IMR-90 (cell line): ENCODE results near the gene QSER1. TPM values are rescaled to one million over a fixed set of nuclear protein-coding genes. Genes with fewer than 3 reads are reported as not detected.

Source experiments
- ATAC-seq: fragments of 200-7000 bp; cut with Tn5 transposase; 2 replicates; pipeline ENCODE4 v1.9.1; 2020; ENCODE audit warnings: low read depth, mild to moderate bottlenecking, moderate library complexity
- BruUV-seq: library from RNA; stranded (reverse); fragments of 400-500 nt; replicated peaks from 2 replicates; lab custom pipeline; 2021; lab: Mats Ljungman, UMichigan
- CTCF ChIA-PET: fragments of 300-600 bp; formaldehyde crosslinking; extraction: SDS; loops from one replicate; lab custom pipeline; 2021; ENCODE audit warnings: antibody characterized with exemption; lab: Yijun Ruan, JAX
- POLR2A ChIA-PET: fragments of 300-600 bp; sonication (Branson Sonifier 250); formaldehyde crosslinking; loops from one replicate; lab custom pipeline; 2022; ENCODE audit warnings: antibody characterized with exemption; ENCODE audit not compliant: unreplicated experiment; lab: Charles Lee
- DNase-seq: peaks from one replicate; pipeline ENCODE4 v3.0.0; 2013
- H2AFZ ChIP-seq: replicated peaks from 2 replicates; pipeline ENCODE3; 2013; ENCODE audit warnings: low read length, mild to moderate bottlenecking; ENCODE audit not compliant: poor library complexity
- H2AK5ac ChIP-seq: 2 replicates; pipeline ENCODE4 v1.6.1; 2013; ENCODE audit warnings: low read depth, low read length, inconsistent platforms
- H2AK9ac ChIP-seq: replicated peaks from 2 replicates; pipeline ENCODE3; 2013; ENCODE audit warnings: mild to moderate bottlenecking, low read depth, low read length, moderate library complexity; ENCODE audit not compliant: poor library complexity
- H2BK120ac ChIP-seq: 2 replicates; pipeline ENCODE4 v1.6.1; 2013; ENCODE audit warnings: low read depth, low read length, inconsistent platforms
- H2BK15ac ChIP-seq: 3 replicates; pipeline ENCODE4 v1.6.1; 2013; ENCODE audit warnings: low read depth, low read length, inconsistent platforms
- H2BK20ac ChIP-seq: 2 replicates; pipeline ENCODE4 v1.6.1; 2013; ENCODE audit warnings: low read depth, mild to moderate bottlenecking, inconsistent platforms, low read length, moderate library complexity
- H2BK5ac ChIP-seq: 2 replicates; pipeline ENCODE4 v1.6.1; 2013; ENCODE audit warnings: mild to moderate bottlenecking, low read depth, low read length, inconsistent platforms; ENCODE audit not compliant: poor library complexity, severe bottlenecking
- H3K14ac ChIP-seq: replicated peaks from 2 replicates; pipeline ENCODE4 v1.6.1; 2013; ENCODE audit warnings: low read depth, low read length, inconsistent platforms
- H3K18ac ChIP-seq: 2 replicates; pipeline ENCODE4 v1.6.1; 2013; ENCODE audit warnings: low read depth, low read length, control low read depth
- H3K23ac ChIP-seq: 2 replicates; pipeline ENCODE4 v1.6.1; 2013; ENCODE audit warnings: low read depth, low read length, inconsistent platforms
- H3K27ac ChIP-seq: 2 replicates; pipeline ENCODE4 v1.5.1; 2013; ENCODE audit warnings: mild to moderate bottlenecking, control low read depth, low read length; ENCODE audit not compliant: insufficient read depth
- H3K27me3 ChIP-seq: 2 replicates; pipeline ENCODE4 v1.6.1; 2013; ENCODE audit warnings: low read length; ENCODE audit not compliant: control insufficient read depth, insufficient read depth
- H3K36me3 ChIP-seq: 2 replicates; pipeline ENCODE4 v1.6.1; 2013; ENCODE audit warnings: low read length, mixed read lengths; ENCODE audit not compliant: control insufficient read depth, insufficient read depth
- H3K4ac ChIP-seq: 2 replicates; pipeline ENCODE4 v1.6.1; 2013; ENCODE audit warnings: low read depth, low read length, inconsistent platforms
- H3K4me1 ChIP-seq: 2 replicates; pipeline ENCODE4 v1.6.1; 2013; ENCODE audit warnings: low read length, mixed read lengths; ENCODE audit not compliant: control insufficient read depth, insufficient read depth
- H3K4me2 ChIP-seq: 2 replicates; pipeline ENCODE4 v1.6.1; 2013; ENCODE audit warnings: low read depth, mild to moderate bottlenecking, control low read depth, low read length, moderate library complexity
- H3K4me3 ChIP-seq: 2 replicates; pipeline ENCODE4 v1.5.1; 2013; ENCODE audit warnings: low read depth, mild to moderate bottlenecking, control low read depth, low read length, moderate library complexity; ENCODE audit not compliant: insufficient read depth
- H3K56ac ChIP-seq: 2 replicates; pipeline ENCODE4 v1.6.1; 2013; ENCODE audit warnings: low read length, inconsistent platforms; ENCODE audit not compliant: insufficient read depth; ENCODE audit errors: extremely low read depth
- H3K79me1 ChIP-seq, 2 experiments: 2 replicates each; pipeline ENCODE4 v1.6.1; 2013; ENCODE audit warnings: low read length in 2 of 2, inconsistent platforms in 1 of 2, low read depth in 1 of 2
- H3K9ac ChIP-seq: 2 replicates; pipeline ENCODE4 v1.6.1; 2013; ENCODE audit warnings: low read depth, low read length, control low read depth
- H3K9me1 ChIP-seq: 2 replicates; pipeline ENCODE4 v1.6.1; 2013; ENCODE audit warnings: low read length, inconsistent platforms; ENCODE audit not compliant: insufficient read depth
- H3K9me3 ChIP-seq: 2 replicates; pipeline ENCODE4 v1.6.1; 2013; ENCODE audit warnings: low read length; ENCODE audit not compliant: control insufficient read depth, insufficient read depth
- H4K20me1 ChIP-seq: 2 replicates; pipeline ENCODE4 v1.6.1; 2013; ENCODE audit warnings: low read length, inconsistent platforms; ENCODE audit not compliant: insufficient read depth
- H4K5ac ChIP-seq: 2 replicates; pipeline ENCODE4 v1.6.1; 2013; ENCODE audit warnings: mild to moderate bottlenecking, low read depth, low read length, control low read depth
- H4K8ac ChIP-seq, 2 experiments: 2 replicates each; pipeline ENCODE4 v1.6.1; 2013; ENCODE audit warnings: low read depth in 2 of 2, low read length in 2 of 2, control low read depth in 1 of 2, inconsistent platforms in 1 of 2
- H4K91ac ChIP-seq: 2 replicates; pipeline ENCODE4 v1.6.1; 2013; ENCODE audit warnings: low read depth, low read length, inconsistent platforms; ENCODE audit not compliant: insufficient read depth
- RAD21 ChIP-seq: IDR thresholded peaks from 2 replicates; pipeline ENCODE4 v1.6.1; 2012; ENCODE audit warnings: low read length, improper control_type of control experiment
- USF2 ChIP-seq: fragments of 150-350 bp; IDR thresholded peaks from 2 replicates; pipeline ENCODE4 v1.6.1; 2017; ENCODE audit warnings: mild to moderate bottlenecking, antibody characterized with exemption, low read length, low read depth
- WGBS, 2 experiments: methylation state at CpG; one replicate each; pipeline versions ENCODE4 v1.1.5 to v1.1.7; 2013; ENCODE audit warnings: missing lambda C conversion rate in 2 of 2; ENCODE audit not compliant: insufficient read length in 1 of 2; ENCODE audit errors: extremely low coverage in 2 of 2; 5-methylcytosine and 5-hydroxymethylcytosine counted together
- dilution Hi-C: fragments of 300-500 bp; cut with HindIII; formaldehyde crosslinking; loops from one replicate; pipeline ENCODE4 v1.14.3; 2018; ENCODE audit warnings: low sequenced_read_pairs; ENCODE audit not compliant: unreplicated experiment
- in situ Hi-C: fragments of 300-500 bp; cut with MboI; formaldehyde crosslinking; loops from 3 replicates; pipeline ENCODE4 v1.14.3; 2019; ENCODE audit warnings: low sequenced_read_pairs, inconsistent platforms, mixed read lengths
- intact Hi-C: fragments of 100-400 bp; cut with micrococcal nuclease; formaldehyde crosslinking; loops from 2 replicates; pipeline ENCODE4 v1.10.0; 2022
- polyA plus RNA-seq, 3 experiments: library from polyadenylated mRNA; depleted of rRNA; stranded (reverse); fragments of >200 nt; gene quantifications; 2 replicates each; pipeline ENCODE4 v1.2.3, GENCODE V29; 2012; ENCODE audit warnings: low replicate concordance in 1 of 3
- total RNA-seq: library from RNA; depleted of rRNA; stranded (reverse); fragments of >200 nt; gene quantifications from 2 replicates; pipeline ENCODE4 v1.2.3, GENCODE V29; 2012

Gene QSER1
- total and polyA plus RNA-seq, 2 of the 4 experiments (the other 2 are of a cell fraction), result 5.9 to 15.6 TPM

- POLR2A ChIA-PET, result no interaction called here
- no peak overlapping the region for H4K91ac ChIP-seq
- dilution Hi-C loops, result no loop called here
Observed at GRCh38 chr11:32963721-32964120, 71.1 kb downstream of the QSER1 start.

More at GRCh38 chr11:32963721-32964120, 71.1 kb downstream of the QSER1 start:
- H3K4ac ChIP-seq, result no peak overlapping the region
- H3K56ac ChIP-seq, result no peak overlapping the region
- no peak overlapping the region for H3K9ac ChIP-seq
- WGBS, 2 experiments, result no CpG with 5 or more reads among the region's 2 CpGs
- no peaks in the 10 kb centered on the region for H3K9me1 ChIP-seq
- no peak overlapping the region for H3K4me3 ChIP-seq
- no peaks in the 10 kb centered on the region for H4K20me1 ChIP-seq
- H2AK9ac ChIP-seq, result no peak overlapping the region
- in situ Hi-C loops, result no loop called here
- intact Hi-C loops, result loop anchor here (5.0 kb wide), 2 partner anchors 54 to 156 kb away; partner anchors contain the start of gene DEPDC7
- no peaks in the 10 kb centered on the region for H3K9me3 ChIP-seq
- no peak overlapping the region for H2BK15ac ChIP-seq
- ATAC-seq, result no peak
- H3K23ac ChIP-seq, result no peak overlapping the region
- no peak overlapping the region for H3K18ac ChIP-seq
- no peak overlapping the region for H2BK120ac ChIP-seq
- H3K4me1 ChIP-seq, result no peaks in the 10 kb centered on the region
- BruUV-seq, result no TSS peak
- CTCF ChIA-PET, result no interaction called here
- no peak for DNase-seq
- no peak overlapping the region for H2BK20ac ChIP-seq
- H4K5ac ChIP-seq, result no peak overlapping the region
- no peak overlapping the region for H3K4me2 ChIP-seq
- no peak overlapping the region for H2BK5ac ChIP-seq
- H2AFZ ChIP-seq, result no peak overlapping the region
- no peak overlapping the region for H3K27ac ChIP-seq
- H3K27me3 ChIP-seq, result no peaks in the 10 kb centered on the region
- no peak overlapping the region for H3K14ac ChIP-seq
- H4K8ac ChIP-seq, result no peak overlapping the region
- no peak for TF ChIP-seq RAD21
- no peak for TF ChIP-seq USF2
- no peak overlapping the region for H2AK5ac ChIP-seq
- peaks cover 8% of the 10 kb centered on the region for H3K36me3 ChIP-seq
- H3K79me1 ChIP-seq, result peaks cover 2 to 12% of the 10 kb centered on the region in 2 experiments; a peak in 3 of 4 replicates
